GM19452 (cell line): Measurements from ENCODE around the gene LRCH1.

Experiments used
- ATAC-seq: cut with Tn5 transposase; IDR thresholded peaks from one replicate; pipeline ENCODE4 v1.9.1; 2021; ENCODE audit not compliant: unreplicated experiment

LRCH1 gene

DNA sequence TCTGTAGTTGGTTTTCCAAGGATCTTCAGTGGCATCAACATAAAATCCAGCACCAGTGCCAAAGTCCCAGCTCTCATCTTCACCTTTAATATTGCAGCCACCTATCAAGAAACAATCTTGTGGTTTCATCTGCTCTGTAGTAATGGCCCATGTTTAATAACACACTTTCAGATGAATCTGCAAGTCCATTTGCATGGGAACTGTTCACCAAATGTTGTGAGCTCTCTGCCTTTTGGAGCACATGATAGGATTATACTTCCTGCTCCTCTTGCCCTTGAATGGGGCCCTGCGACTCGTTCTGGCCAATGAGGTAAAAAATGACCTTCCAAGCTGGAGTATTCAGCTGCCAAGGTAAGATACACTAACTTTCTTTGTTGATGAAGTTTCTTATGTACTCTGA, 229.7 kb downstream of the LRCH1 start:
- ATAC-seq = no peak

DNA sequence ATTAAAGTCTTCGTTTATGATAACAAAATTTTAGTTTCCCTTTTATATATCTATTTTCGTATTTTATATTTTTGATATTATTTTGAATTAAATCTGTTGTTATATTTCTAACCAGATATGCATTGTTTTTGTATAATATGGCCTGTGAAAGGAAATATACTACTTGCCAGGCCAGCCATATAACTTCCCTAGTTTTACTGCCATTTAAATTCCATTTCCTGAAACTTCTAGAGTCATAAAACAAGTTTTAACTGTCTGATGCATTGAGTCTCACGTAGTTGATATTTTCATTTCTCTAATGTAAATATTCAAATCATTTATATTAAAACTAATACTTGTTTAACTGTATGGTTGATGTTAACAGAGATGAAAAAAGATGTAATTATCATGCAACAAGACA, 230.5 kb downstream of the LRCH1 start:
- ATAC-seq = no peak

DNA sequence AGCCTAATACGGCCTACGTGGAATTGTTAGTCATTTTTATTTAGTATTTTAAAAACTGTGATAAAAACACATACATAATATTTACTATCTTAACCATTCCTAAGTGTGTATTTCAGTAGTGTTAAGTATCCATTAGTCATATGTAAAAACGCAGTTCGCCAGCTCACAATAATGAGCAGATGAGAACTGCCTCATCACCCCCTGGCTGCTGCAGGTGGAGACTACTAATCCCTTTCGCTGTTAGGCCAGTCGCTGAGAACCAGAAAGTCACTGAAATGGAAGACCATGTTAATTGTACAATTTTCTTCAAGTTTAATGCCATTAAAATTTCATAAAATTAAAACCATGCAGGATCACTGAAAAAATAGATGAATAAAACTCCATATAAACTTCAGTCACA, 242.4 kb downstream of the LRCH1 start:
- no peak for ATAC-seq

DNA sequence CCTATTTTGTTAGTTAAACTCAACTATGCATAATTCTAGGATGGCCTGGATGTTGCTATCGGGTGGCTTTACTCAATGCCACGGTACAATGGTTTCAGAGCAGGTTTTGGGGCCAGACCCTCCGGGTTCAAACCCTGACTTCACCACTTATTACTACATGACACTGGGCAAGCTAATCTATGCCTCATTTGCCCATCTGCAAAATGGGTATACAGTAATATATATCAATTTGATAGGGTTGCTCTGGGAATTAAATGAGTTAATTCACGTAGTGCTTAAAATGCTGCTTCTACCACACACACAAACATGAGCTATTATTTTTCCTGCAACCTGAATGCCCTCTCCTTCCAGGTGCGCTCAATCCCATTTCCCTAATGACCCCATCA, 243.2 kb downstream of the LRCH1 start:
- no peak for ATAC-seq

DNA sequence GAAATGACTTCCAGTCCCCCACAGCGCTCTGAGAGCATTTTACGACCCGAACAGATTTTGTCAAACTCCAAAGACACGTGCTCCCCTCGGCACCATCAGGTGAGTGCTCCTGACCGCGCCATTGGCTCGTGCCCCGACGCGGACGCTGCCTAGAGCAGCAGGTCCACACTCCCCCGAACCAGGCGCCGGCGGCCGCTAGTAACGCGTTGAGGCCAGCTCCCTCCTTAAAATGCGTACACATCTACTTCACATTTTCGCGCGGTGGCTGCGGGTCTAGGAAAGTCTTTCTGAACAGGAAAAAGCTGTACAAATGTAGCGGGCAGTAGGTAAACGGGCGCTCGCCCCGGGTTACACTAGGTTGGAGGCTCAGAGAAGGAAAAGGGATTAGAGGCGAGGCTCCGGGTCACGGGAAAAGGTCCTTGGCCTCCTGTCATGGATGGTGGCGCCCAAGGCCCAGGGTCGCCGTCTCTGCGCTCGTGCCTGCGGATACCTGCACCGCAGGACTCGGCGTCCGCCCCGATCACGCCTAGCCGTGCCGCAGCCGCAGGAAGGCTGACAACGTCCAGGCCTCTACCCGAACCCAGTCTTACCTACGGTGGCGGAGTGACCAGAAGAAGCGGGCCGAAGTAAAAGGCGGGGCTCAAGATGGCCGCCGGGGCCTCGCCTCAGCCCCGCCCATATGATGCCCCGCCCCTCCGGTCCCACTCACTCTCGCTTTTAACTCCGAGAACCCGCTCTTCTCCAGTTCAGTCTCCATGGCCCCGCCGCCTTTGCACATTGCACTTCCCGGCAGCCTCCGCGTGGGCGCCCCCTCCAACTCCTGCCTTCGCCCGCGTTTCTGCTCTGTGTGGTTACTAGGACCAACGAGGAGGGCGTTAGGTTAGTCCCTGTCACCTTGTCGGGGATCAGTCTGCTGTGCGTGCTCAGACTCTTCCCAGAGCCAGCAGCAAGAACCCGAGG, 243.8 kb downstream of the LRCH1 start, which contains the start of gene ESD:
Gene ESD, minus strand, starts transcription at position 647 of the 960 bp plus-strand sequence. CDS start 5,748 bp downstream, outside the sequence.
- peak; percentile 92 for ATAC-seq

DNA sequence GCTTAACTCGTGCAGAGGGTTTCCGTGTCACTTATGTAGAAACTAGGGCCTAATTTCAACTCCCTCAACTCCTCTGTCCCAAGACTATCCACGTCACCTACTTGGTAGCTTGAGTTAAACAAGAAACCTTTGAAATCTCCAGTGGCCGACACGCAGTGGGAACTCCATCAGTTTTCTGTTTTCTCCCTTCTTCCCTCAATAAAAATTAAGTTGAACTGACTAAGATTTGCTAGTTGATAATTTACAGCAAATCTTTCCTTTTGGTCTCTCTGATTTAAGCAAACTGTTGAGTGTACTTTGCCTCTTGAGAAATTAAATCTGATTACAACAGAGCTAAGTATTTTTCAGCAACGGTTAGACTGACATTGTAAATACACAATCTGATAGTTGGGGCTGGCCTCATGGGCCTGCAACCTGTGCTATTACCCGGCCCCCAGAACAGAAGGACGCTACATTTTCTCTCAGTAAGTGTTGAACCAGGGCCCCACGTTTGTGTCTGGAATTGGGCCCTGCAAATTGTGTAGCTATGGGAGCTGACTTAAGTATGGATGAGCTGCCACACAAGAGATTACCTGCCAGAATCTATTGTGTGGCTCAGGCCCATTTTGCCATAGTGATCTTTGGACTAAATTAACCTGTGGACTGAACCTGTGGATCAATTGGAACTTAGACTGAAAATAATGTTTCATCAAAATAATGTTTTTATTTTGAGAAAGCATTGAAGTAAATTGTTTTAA, 244.7 kb downstream of the LRCH1 start:
- ATAC-seq = no peak

DNA sequence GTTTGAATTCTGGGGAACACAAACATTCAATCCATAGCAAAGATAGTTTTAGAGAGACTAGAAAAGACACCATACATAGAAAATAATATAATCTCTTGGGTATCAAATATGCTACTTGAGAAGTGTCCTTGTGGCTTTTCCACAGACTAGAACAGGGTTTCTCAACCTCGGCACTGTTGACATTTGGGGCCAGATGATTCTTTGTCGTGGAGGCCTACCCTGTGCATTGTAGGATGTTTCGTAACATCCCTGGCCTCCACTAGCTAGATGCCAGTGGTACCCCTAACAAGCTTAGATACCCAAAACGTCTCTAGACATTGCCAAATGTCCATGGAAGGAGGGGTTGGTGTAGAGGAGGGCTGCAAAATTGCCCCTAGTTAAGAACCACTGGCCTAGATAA, 246.2 kb downstream of the LRCH1 start:
- ATAC-seq = no peak

DNA sequence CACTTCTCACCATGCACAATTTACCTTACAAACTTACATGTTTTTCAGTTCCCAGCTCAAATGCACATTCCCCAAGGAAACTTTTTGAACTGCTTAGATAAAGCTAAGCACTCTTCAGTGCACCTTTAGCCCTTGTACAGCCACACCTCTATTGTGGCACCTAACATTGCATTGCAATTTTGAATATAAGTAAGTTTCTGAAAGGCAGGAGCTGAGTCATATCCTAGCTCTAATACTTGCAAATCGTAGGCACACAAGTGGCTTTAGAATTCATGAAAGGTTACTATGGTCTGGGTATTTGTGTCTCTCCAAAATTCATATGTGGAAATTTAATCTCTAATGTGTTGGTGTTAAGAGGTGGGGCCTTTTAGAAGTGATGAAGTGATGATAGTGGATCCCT, 248.9 kb downstream of the LRCH1 start:
- no peak for ATAC-seq
